Fibroblast of lung (primary cell): ENCODE results near the gene KLF15.

Source experiments
- EZH2 ChIP-seq: IDR thresholded peaks from 2 replicates; pipeline ENCODE4 v1.5.1; 2012; ENCODE audit warnings: low read length, control low read depth, mild to moderate bottlenecking; ENCODE audit errors: missing control alignments
- TF ChIP-seq, protein P1 (sequence below), 2 donors: IDR thresholded peaks in 1 of 2; conservative IDR thresholded peaks in 1 of 2; 1 replicate in 1 of 2; 2 replicates in 1 of 2; pipeline ENCODE4 v1.5.1; 2011 to 2012; ENCODE audit warnings: low read length in 2 of 2, control low read depth in 1 of 2, inconsistent platforms in 1 of 2, low read depth in 1 of 2, mild to moderate bottlenecking in 1 of 2

- TF ChIP-seq EZH2, result no peak
- TF ChIP-seq, protein P1, sequence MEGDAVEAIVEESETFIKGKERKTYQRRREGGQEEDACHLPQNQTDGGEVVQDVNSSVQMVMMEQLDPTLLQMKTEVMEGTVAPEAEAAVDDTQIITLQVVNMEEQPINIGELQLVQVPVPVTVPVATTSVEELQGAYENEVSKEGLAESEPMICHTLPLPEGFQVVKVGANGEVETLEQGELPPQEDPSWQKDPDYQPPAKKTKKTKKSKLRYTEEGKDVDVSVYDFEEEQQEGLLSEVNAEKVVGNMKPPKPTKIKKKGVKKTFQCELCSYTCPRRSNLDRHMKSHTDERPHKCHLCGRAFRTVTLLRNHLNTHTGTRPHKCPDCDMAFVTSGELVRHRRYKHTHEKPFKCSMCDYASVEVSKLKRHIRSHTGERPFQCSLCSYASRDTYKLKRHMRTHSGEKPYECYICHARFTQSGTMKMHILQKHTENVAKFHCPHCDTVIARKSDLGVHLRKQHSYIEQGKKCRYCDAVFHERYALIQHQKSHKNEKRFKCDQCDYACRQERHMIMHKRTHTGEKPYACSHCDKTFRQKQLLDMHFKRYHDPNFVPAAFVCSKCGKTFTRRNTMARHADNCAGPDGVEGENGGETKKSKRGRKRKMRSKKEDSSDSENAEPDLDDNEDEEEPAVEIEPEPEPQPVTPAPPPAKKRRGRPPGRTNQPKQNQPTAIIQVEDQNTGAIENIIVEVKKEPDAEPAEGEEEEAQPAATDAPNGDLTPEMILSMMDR (conservative IDR thresholded peaks at IDR 0.05 in 1 of 2, IDR thresholded peaks at IDR 0.05 in 1 of 2; ENCODE audit: low read depth in 1 of 2, low read length in 2 of 2), result no peak
Measured at GRCh38 chr3:126389794-126390146, 32.6 kb upstream of the KLF15 start.
